ENCODE results near the gene SOS1.

SOS1 gene

DNA sequence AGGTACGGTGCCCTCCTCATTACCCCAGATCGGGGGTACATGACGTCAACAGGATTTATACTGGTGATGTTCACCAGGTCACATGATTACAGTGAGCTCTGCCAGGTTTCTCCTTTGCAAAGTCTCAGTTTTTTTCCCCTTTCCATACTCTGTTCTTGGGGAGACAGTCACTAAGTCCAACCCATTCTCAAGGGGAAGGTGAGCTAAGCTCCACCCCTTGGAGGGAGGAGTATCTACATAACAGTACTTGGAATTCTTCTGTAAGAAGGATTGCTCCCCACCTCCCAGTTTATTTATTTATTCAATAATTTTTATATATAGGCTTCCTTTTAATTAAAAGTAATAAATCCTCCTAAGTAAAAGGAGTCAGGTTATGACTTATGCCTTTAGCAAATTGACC, 34.1 kb upstream of the SOS1 start:
- Histone ChIP-seq H3K4me3 (ENCODE audit: insufficient read length, low read depth) (no peak overlapping the region), H3K9me3 (ENCODE audit: insufficient read depth, low read length) (no peaks in the 10 kb centered on the region), H3K36me3 (ENCODE audit: insufficient read depth, insufficient read length, low read length) (no peaks in the 10 kb centered on the region), H3K9ac (ENCODE audit: insufficient read length, low read depth) (no peak overlapping the region), H3K27me3 (ENCODE audit: insufficient read depth, insufficient read length) (no peaks in the 10 kb centered on the region), H3K4me1 (ENCODE audit: insufficient read depth, insufficient read length) (no peaks in the 10 kb centered on the region)
- TF ChIP-seq SUZ12 (IDR thresholded peaks at IDR 0.05; ENCODE audit: extremely low read depth, insufficient read depth, insufficient read length) (no peak), YY1 (IDR thresholded peaks at IDR 0.05; ENCODE audit: insufficient read depth, insufficient read length) (no peak), ZNF274 (IDR thresholded peaks at IDR 0.05; ENCODE audit: low read depth, low read length) (no peak)
- no peak for DNase-seq (ENCODE audit: low read depth, low spot score)

DNA sequence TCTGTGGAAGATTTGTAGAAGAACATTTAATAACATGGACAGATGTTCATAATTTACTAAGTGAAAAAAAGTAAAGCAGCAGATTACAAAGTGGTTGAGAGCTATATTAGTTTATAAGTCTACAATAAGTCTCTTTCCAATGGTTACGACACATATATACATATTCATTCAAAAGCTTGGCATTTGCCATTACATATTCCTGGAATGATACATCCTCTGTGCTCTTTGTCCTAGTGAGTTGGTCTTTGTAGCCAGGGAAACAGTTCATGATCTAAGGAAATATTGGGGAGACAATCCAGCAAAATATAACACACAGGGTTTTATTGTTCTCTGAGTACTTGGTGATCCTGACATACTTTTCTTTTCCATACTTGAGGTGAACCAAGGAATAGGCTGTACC, 32.5 kb upstream of the SOS1 start:
- DNase-seq (ENCODE audit: low read depth, low spot score), result no peak
- no peaks in the 10 kb centered on the region for H3K36me3 ChIP-seq (ENCODE audit: insufficient read depth, insufficient read length, low read length)
- H3K9me3 ChIP-seq (ENCODE audit: insufficient read depth, low read length), result no peaks in the 10 kb centered on the region
- no peaks in the 10 kb centered on the region for H3K27me3 ChIP-seq (ENCODE audit: insufficient read depth, insufficient read length)
- no peaks in the 10 kb centered on the region for H3K4me1 ChIP-seq (ENCODE audit: insufficient read depth, insufficient read length)
- H3K4me3 ChIP-seq (ENCODE audit: insufficient read length, low read depth), result no peak overlapping the region
- TF ChIP-seq ZNF274 (IDR thresholded peaks at IDR 0.05; ENCODE audit: low read depth, low read length), result no peak
- TF ChIP-seq SUZ12 (IDR thresholded peaks at IDR 0.05; ENCODE audit: extremely low read depth, insufficient read depth, insufficient read length), result no peak
- TF ChIP-seq YY1 (IDR thresholded peaks at IDR 0.05; ENCODE audit: insufficient read depth, insufficient read length), result no peak
- no peak overlapping the region for H3K9ac ChIP-seq (ENCODE audit: insufficient read length, low read depth)

DNA sequence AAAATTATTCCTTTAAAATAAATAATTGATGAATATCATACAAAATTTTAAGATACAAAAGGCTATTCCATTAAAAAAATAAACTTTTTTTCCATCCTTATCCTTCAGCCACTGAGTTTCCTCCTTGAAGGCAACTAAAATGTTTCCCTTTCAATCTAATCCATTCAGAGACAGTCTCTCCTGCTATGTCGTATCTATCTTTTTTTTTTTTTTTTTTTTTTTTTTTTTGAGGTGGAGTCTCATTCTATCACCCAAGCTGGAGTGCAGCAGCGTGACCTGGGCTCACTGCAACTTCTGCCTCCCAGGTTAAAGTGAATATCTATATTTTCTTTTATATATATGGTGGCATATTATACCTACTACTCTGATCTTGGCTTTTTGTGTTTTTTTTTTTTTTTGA, 31.7 kb upstream of the SOS1 start:
- TF ChIP-seq YY1 (IDR thresholded peaks at IDR 0.05; ENCODE audit: insufficient read depth, insufficient read length), result no peak
- TF ChIP-seq SUZ12 (IDR thresholded peaks at IDR 0.05; ENCODE audit: extremely low read depth, insufficient read depth, insufficient read length), result no peak
- no peaks in the 10 kb centered on the region for H3K36me3 ChIP-seq (ENCODE audit: insufficient read depth, insufficient read length, low read length)
- H3K4me3 ChIP-seq (ENCODE audit: insufficient read length, low read depth), result no peak overlapping the region
- H3K9ac ChIP-seq (ENCODE audit: insufficient read length, low read depth), result no peak overlapping the region
- H3K4me1 ChIP-seq (ENCODE audit: insufficient read depth, insufficient read length), result no peaks in the 10 kb centered on the region
- no peaks in the 10 kb centered on the region for H3K9me3 ChIP-seq (ENCODE audit: insufficient read depth, low read length)
- no peak for DNase-seq (ENCODE audit: low read depth, low spot score)
- no peaks in the 10 kb centered on the region for H3K27me3 ChIP-seq (ENCODE audit: insufficient read depth, insufficient read length)

- TF ChIP-seq ZNF274 (IDR thresholded peaks at IDR 0.05; ENCODE audit: low read depth, low read length), result no peak
- TF ChIP-seq YY1 (IDR thresholded peaks at IDR 0.05; ENCODE audit: insufficient read depth, insufficient read length), result no peak
- TF ChIP-seq SUZ12 (IDR thresholded peaks at IDR 0.05; ENCODE audit: extremely low read depth, insufficient read depth, insufficient read length), result no peak
- Histone ChIP-seq H3K4me3 (ENCODE audit: insufficient read length, low read depth) (no peak overlapping the region), H3K36me3 (ENCODE audit: insufficient read depth, insufficient read length, low read length) (no peaks in the 10 kb centered on the region), H3K9ac (ENCODE audit: insufficient read length, low read depth) (no peak overlapping the region), H3K4me1 (ENCODE audit: insufficient read depth, insufficient read length) (no peaks in the 10 kb centered on the region), H3K9me3 (ENCODE audit: insufficient read depth, low read length) (no peaks in the 10 kb centered on the region), H3K27me3 (ENCODE audit: insufficient read depth, insufficient read length) (no peaks in the 10 kb centered on the region)
- DNase-seq (ENCODE audit: low read depth, low spot score), result no peak
Observed at GRCh38 chr2:39150890-39151497, 30.1 kb upstream of the SOS1 start.

- no peaks in the 10 kb centered on the region for H3K4me1 ChIP-seq (ENCODE audit: insufficient read depth, insufficient read length)
- H3K4me3 ChIP-seq (ENCODE audit: insufficient read length, low read depth), result no peak overlapping the region
- DNase-seq (ENCODE audit: low read depth, low spot score), result no peak
- H3K36me3 ChIP-seq (ENCODE audit: insufficient read depth, insufficient read length, low read length), result no peaks in the 10 kb centered on the region
- no peaks in the 10 kb centered on the region for H3K27me3 ChIP-seq (ENCODE audit: insufficient read depth, insufficient read length)
- H3K9ac ChIP-seq (ENCODE audit: insufficient read length, low read depth), result no peak overlapping the region
- TF ChIP-seq ZNF274 (IDR thresholded peaks at IDR 0.05; ENCODE audit: low read depth, low read length) (no peak), YY1 (IDR thresholded peaks at IDR 0.05; ENCODE audit: insufficient read depth, insufficient read length) (no peak), SUZ12 (IDR thresholded peaks at IDR 0.05; ENCODE audit: extremely low read depth, insufficient read depth, insufficient read length) (no peak)
- no peaks in the 10 kb centered on the region for H3K9me3 ChIP-seq (ENCODE audit: insufficient read depth, low read length)
Observed at GRCh38 chr2:39150102-39150562, 29.3 kb upstream of the SOS1 start.

GRCh38 chr2:39146630-39147029, 25.8 kb upstream of the SOS1 start:
- H3K4me1 ChIP-seq (ENCODE audit: insufficient read depth, insufficient read length), result no peaks in the 10 kb centered on the region
- no peaks in the 10 kb centered on the region for H3K9me3 ChIP-seq (ENCODE audit: insufficient read depth, low read length)
- no peak for TF ChIP-seq YY1 (IDR thresholded peaks at IDR 0.05; ENCODE audit: insufficient read depth, insufficient read length)
- no peak for TF ChIP-seq SUZ12 (IDR thresholded peaks at IDR 0.05; ENCODE audit: extremely low read depth, insufficient read depth, insufficient read length)
- TF ChIP-seq ZNF274 (IDR thresholded peaks at IDR 0.05; ENCODE audit: low read depth, low read length), result no peak

GRCh38 chr2:39145906-39146421, 25.1 kb upstream of the SOS1 start:
- TF ChIP-seq YY1 (IDR thresholded peaks at IDR 0.05; ENCODE audit: insufficient read depth, insufficient read length) (no peak), ZNF274 (IDR thresholded peaks at IDR 0.05; ENCODE audit: low read depth, low read length) (no peak), SUZ12 (IDR thresholded peaks at IDR 0.05; ENCODE audit: extremely low read depth, insufficient read depth, insufficient read length) (no peak)
- H3K27me3 ChIP-seq (ENCODE audit: insufficient read depth, insufficient read length), result no peaks in the 10 kb centered on the region
- DNase-seq (ENCODE audit: low read depth, low spot score), result no peak
- H3K4me3 ChIP-seq (ENCODE audit: insufficient read length, low read depth), result no peak overlapping the region
- no peaks in the 10 kb centered on the region for H3K9me3 ChIP-seq (ENCODE audit: insufficient read depth, low read length)
- no peaks in the 10 kb centered on the region for H3K36me3 ChIP-seq (ENCODE audit: insufficient read depth, insufficient read length, low read length)
- H3K9ac ChIP-seq (ENCODE audit: insufficient read length, low read depth), result no peak overlapping the region
- no peaks in the 10 kb centered on the region for H3K4me1 ChIP-seq (ENCODE audit: insufficient read depth, insufficient read length)

More at GRCh38 chr2:39146630-39147029, 25.8 kb upstream of the SOS1 start:
- no peaks in the 10 kb centered on the region for H3K36me3 ChIP-seq (ENCODE audit: insufficient read depth, insufficient read length, low read length)
- no peak overlapping the region for H3K9ac ChIP-seq (ENCODE audit: insufficient read length, low read depth)
- no peaks in the 10 kb centered on the region for H3K27me3 ChIP-seq (ENCODE audit: insufficient read depth, insufficient read length)
- no peak for DNase-seq (ENCODE audit: low read depth, low spot score)
- no peak overlapping the region for H3K4me3 ChIP-seq (ENCODE audit: insufficient read length, low read depth)
